Tibial nerve (tissue), 4 donors: Measurements from ENCODE around the gene RAD17.
"Not testable (repeated sequence)": the region's sequence is repeated elsewhere in the genome, so short reads cannot be mapped to it uniquely, and the experiment has no call there.

Experiments
- CTCF ChIP-seq, 5 experiments: fragments of 200-600 bp in 3 of 5; fragments of 450-650 bp in 2 of 5; sonication (generic) in 3 of 5; IDR thresholded peaks; one replicate each; pipeline ENCODE4 v1.5.1; 2016 to 2019; ENCODE audit warnings: antibody characterized with exemption in 5 of 5, mild to moderate bottlenecking in 3 of 5, moderate library complexity in 2 of 5
- EP300 ChIP-seq, 2 donors: sonication (generic); formaldehyde crosslinking; IDR thresholded peaks; one replicate each; pipeline ENCODE4 v1.6.1; 2017; ENCODE audit warnings: antibody characterized with exemption in 2 of 2, mild to moderate bottlenecking in 1 of 2
- POLR2A ChIP-seq, 2 donors: fragments of 450-650 bp; IDR thresholded peaks; one replicate each; pipeline ENCODE4 v1.6.1; 2017; ENCODE audit warnings: antibody characterized with exemption in 2 of 2, mild to moderate bottlenecking in 2 of 2, moderate library complexity in 2 of 2

GRCh38 chr5:69435276-69435884 is 65.8 kb downstream of the RAD17 start:
- TF ChIP-seq CTCF, POLR2A, EP300 (IDR thresholded peaks at IDR 0.05): not testable (repeated sequence)
